A673 (cell line): ENCODE data around the gene CPLX3.

Experiments
- CTCF ChIP-seq: fragments of 300-800, 200-600 bp; sonication (generic); conservative IDR thresholded peaks from 2 replicates; pipeline ENCODE4 v1.5.1; 2017; ENCODE audit warnings: low read depth, mild to moderate bottlenecking, antibody characterized with exemption, low read length, moderate library complexity, mixed read lengths
- EZH2 ChIP-seq: fragments of 200-600 bp; sonication (generic); IDR thresholded peaks from 2 replicates; pipeline ENCODE4 v1.6.1; 2017; ENCODE audit warnings: borderline replicate concordance, low read depth, mild to moderate bottlenecking, mixed read lengths, antibody characterized with exemption, low read length; ENCODE audit not compliant: poor library complexity, severe bottlenecking

- TF ChIP-seq EZH2 (no peak), CTCF (no peak)
Measured at GRCh38 chr15:74845581-74845980, 19.2 kb downstream of the CPLX3 start.
